Loucy (cell line): ENCODE measurements around the gene SNAP25.

Experiments used
- H2AFZ ChIP-seq: fragments of 200-600 bp; sonication (generic); 2 replicates; pipeline ENCODE4 v1.6.0; 2016; ENCODE audit warnings: antibody characterized with exemption, mild to moderate bottlenecking, low read length, moderate library complexity
- H3F3A ChIP-seq: fragments of 200-600 bp; 2 replicates; pipeline ENCODE4 v1.6.0; 2016; ENCODE audit warnings: antibody characterized with exemption, low read depth, mild to moderate bottlenecking
- H3K27me3 ChIP-seq: fragments of 200-600 bp; sonication (generic); 2 replicates; pipeline ENCODE4 v1.6.1; 2014; ENCODE audit warnings: low read length, mild to moderate bottlenecking; ENCODE audit not compliant: insufficient read depth, poor library complexity, severe bottlenecking
- H3K36me3 ChIP-seq: fragments of 200-600 bp; sonication (generic); 2 replicates; pipeline ENCODE4 v1.6.1; 2016; ENCODE audit warnings: low read length; ENCODE audit not compliant: insufficient read depth
- H3K4me1 ChIP-seq: fragments of 200-600 bp; sonication (generic); 2 replicates; pipeline ENCODE4 v1.5.1; 2014; ENCODE audit warnings: low read length, mild to moderate bottlenecking; ENCODE audit not compliant: insufficient read depth, poor library complexity, severe bottlenecking
- H3K4me2 ChIP-seq: fragments of 200-600 bp; sonication (generic); 2 replicates; pipeline ENCODE4 v1.6.0; 2014; ENCODE audit warnings: antibody characterized with exemption, low read length, low read depth, mild to moderate bottlenecking; ENCODE audit not compliant: poor library complexity, severe bottlenecking
- H3K4me3 ChIP-seq: fragments of 200-600 bp; sonication (generic); 2 replicates; pipeline ENCODE4 v1.5.1; 2014; ENCODE audit warnings: low read length, mild to moderate bottlenecking, mixed read lengths; ENCODE audit not compliant: poor library complexity, severe bottlenecking
- H3K79me2 ChIP-seq: fragments of 200-600 bp; sonication (generic); 2 replicates; pipeline ENCODE4 v1.6.1; 2014; ENCODE audit warnings: low read length; ENCODE audit not compliant: insufficient read depth
- H3K9ac ChIP-seq: fragments of 200-600 bp; sonication (generic); 2 replicates; pipeline ENCODE4 v1.6.0; 2014; ENCODE audit warnings: mild to moderate bottlenecking, low read depth, low read length, moderate library complexity; ENCODE audit not compliant: poor library complexity, severe bottlenecking
- H3K9me2 ChIP-seq: fragments of 200-600 bp; sonication (generic); replicated peaks from 2 replicates; pipeline ENCODE4 v1.6.1; 2016; ENCODE audit warnings: low read depth, low read length, mixed read lengths
- H3K9me3 ChIP-seq: fragments of 200-600 bp; sonication (generic); 2 replicates; pipeline ENCODE4 v1.6.1; 2014; ENCODE audit warnings: mild to moderate bottlenecking, antibody characterized with exemption, low read length, low read depth; ENCODE audit not compliant: insufficient read depth
- H4K20me1 ChIP-seq: fragments of 200-600 bp; sonication (generic); 2 replicates; pipeline ENCODE4 v1.6.0; 2014; ENCODE audit warnings: antibody characterized with exemption, low read length, mild to moderate bottlenecking; ENCODE audit not compliant: insufficient read depth, poor library complexity, severe bottlenecking
- CTCF ChIP-seq: fragments of 200-600 bp; sonication (generic); conservative IDR thresholded peaks from 2 replicates; pipeline ENCODE4 v1.5.1; 2014; ENCODE audit warnings: mild to moderate bottlenecking, antibody characterized with exemption, low read length
- EZH2phosphoT487 ChIP-seq: fragments of 200-600 bp; IDR thresholded peaks from 2 replicates; pipeline ENCODE4 v1.6.1; 2018; ENCODE audit warnings: antibody characterized with exemption, mild to moderate bottlenecking, moderate library complexity, borderline replicate concordance

The SNAP25 gene

GRCh38 chr20:10177326-10177725 is 41.3 kb upstream of the SNAP25 start:
- H4K20me1 ChIP-seq: no peaks in the 10 kb centered on the region
- H3K27me3 ChIP-seq: no peaks in the 10 kb centered on the region
- no peaks in the 10 kb centered on the region for H3K9me2 ChIP-seq
- H3K9ac ChIP-seq: no peak overlapping the region
- H2AFZ ChIP-seq: no peak overlapping the region
- H3K4me2 ChIP-seq: no peak overlapping the region
- H3K36me3 ChIP-seq: no peaks in the 10 kb centered on the region
- H3K79me2 ChIP-seq: no peaks in the 10 kb centered on the region
- H3K9me3 ChIP-seq: no peaks in the 10 kb centered on the region
- no peaks in the 10 kb centered on the region for H3F3A ChIP-seq
- no peak for TF ChIP-seq EZH2phosphoT487
- TF ChIP-seq CTCF: no peak
- no peaks in the 10 kb centered on the region for H3K4me1 ChIP-seq
- H3K4me3 ChIP-seq: no peak overlapping the region

GRCh38 chr20:10178091-10178490 is 40.5 kb upstream of the SNAP25 start:
- Histone ChIP-seq H2AFZ (no peak overlapping the region), H3K27me3 (no peaks in the 10 kb centered on the region), H3K9ac (no peak overlapping the region), H3K9me2 (no peaks in the 10 kb centered on the region), H3K4me2 (no peak overlapping the region), H3F3A (no peaks in the 10 kb centered on the region), H3K36me3 (no peaks in the 10 kb centered on the region), H3K4me1 (no peaks in the 10 kb centered on the region), H3K79me2 (no peaks in the 10 kb centered on the region), H4K20me1 (no peaks in the 10 kb centered on the region), H3K9me3 (no peaks in the 10 kb centered on the region), H3K4me3 (no peak overlapping the region)
- no peak for TF ChIP-seq CTCF
- no peak for TF ChIP-seq EZH2phosphoT487

- no peaks in the 10 kb centered on the region for H3K79me2 ChIP-seq
- H3K36me3 ChIP-seq: no peaks in the 10 kb centered on the region
- H4K20me1 ChIP-seq: no peaks in the 10 kb centered on the region
- H3K4me1 ChIP-seq: no peaks in the 10 kb centered on the region
- TF ChIP-seq CTCF: no peak
- TF ChIP-seq EZH2phosphoT487: no peak
- no peak overlapping the region for H3K4me2 ChIP-seq
- no peaks in the 10 kb centered on the region for H3K9me2 ChIP-seq
- no peak overlapping the region for H3K9ac ChIP-seq
- H3K9me3 ChIP-seq: no peaks in the 10 kb centered on the region
- H2AFZ ChIP-seq: no peak overlapping the region
- H3K27me3 ChIP-seq: no peaks in the 10 kb centered on the region
- H3K4me3 ChIP-seq: no peak overlapping the region
- H3F3A ChIP-seq: no peaks in the 10 kb centered on the region
These were observed 39.8 kb upstream of the SNAP25 start for GRCh38 chr20:10178727-10179313.
